GM19099 (cell line): ENCODE data around the gene MAN1A1.

Experiments used
- POLR2A ChIP-seq: IDR thresholded peaks from 3 replicates; pipeline ENCODE4 v1.6.1; 2011; ENCODE audit warnings: low read depth; ENCODE audit not compliant: insufficient read length; ENCODE audit errors: extremely low read depth

Gene MAN1A1

DNA sequence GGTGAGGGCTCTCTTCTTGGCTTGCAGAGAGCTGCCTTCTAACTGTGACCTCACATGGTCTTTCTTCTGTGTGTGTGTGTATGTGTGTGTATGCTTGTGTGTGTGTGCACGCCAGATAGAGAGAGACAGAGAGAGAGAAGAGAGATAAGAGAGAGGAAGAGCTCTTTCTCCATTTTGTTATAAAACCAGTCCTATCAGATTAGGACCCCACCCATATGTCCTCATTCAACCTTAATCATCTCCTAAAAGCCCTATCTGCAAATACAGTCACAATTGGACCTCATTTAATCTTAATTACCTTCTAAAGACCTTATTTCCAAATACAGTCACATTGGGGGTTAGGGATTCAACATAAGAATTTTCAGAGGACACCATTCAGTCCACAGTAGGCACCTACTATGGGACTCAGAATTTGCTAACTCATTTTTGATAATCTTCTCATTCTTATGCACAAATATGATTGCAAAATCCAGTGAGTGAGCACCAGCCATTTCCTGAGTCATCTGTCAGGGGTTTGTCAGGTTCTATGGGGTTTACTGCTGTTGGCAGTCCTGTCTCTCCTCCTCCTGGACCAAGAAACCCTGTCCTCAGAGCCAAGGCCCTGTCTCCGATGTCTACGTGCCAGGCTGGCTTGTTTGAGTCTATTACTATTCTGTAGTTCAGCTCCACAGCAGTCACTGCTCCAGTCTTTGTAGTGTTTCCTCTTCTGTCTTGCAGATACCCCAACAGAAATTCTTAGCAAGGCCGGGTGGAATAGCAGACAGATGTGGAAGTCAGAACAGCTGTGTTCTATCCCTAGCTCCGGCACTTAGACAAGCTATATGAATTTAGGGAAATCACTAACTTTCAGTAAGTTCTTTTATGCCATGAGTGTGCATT, 212.1 kb downstream of the MAN1A1 start:
- no peak for TF ChIP-seq POLR2A

- no peak for TF ChIP-seq POLR2A
These were observed 214.8 kb downstream of the MAN1A1 start for GRCh38 chr6:119134752-119135151.

DNA sequence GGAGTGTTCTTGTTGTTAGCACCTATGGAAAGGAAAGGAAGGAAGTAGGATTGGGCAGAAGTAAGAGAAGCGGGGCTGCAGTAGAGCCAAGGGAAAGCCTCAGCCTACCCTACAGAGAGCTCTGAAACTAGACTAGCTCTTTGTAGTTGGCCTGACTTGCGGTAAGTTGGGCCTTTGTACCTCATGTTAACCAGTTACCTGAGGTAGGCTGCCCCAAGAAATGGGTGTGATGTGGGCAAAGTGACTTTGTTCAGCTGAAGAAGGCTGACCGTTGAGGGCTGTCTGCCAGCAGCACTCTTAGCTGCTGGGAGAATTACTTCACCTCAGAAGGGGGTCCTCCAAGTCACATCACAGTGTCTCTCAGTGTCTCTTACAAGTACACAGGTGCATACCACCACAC, 216.2 kb downstream of the MAN1A1 start:
- TF ChIP-seq POLR2A = no peak

DNA sequence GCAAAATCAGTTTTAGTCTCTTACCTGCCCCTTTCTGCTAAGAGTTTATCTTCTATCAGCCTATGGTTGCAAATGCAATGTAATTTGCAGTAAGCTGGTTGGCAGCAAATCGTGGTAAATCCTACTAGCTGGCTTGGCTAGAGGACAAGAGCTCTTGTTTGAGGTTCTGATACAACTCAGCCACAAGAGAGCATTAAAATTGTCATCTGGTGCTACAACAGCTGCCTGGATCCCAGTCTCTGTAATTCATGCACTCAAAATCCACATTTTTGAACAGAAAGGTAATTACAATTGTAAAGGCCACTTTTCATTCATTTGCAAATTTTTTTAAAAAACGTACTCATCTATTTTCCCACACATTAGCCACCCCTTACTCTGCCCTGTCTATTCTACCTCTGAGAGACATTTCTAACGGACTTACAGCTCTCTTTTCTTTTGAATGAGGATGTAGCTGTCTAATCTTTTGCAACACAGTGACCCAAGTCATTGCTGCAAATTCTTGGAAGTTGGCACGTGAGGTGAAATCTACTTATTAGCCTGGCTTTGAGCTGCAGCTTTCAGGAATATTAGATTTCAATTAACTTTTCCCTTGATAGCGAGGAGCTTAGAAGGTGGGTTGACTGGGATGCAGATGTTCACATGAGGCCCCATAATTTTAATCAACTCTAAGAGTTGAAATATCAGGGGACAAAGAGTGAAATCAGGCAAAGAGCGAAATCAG, 217.1 kb downstream of the MAN1A1 start:
- no peak for TF ChIP-seq POLR2A

GRCh38 chr6:119129968-119130484, 219.5 kb downstream of the MAN1A1 start:
- no peak for TF ChIP-seq POLR2A

DNA sequence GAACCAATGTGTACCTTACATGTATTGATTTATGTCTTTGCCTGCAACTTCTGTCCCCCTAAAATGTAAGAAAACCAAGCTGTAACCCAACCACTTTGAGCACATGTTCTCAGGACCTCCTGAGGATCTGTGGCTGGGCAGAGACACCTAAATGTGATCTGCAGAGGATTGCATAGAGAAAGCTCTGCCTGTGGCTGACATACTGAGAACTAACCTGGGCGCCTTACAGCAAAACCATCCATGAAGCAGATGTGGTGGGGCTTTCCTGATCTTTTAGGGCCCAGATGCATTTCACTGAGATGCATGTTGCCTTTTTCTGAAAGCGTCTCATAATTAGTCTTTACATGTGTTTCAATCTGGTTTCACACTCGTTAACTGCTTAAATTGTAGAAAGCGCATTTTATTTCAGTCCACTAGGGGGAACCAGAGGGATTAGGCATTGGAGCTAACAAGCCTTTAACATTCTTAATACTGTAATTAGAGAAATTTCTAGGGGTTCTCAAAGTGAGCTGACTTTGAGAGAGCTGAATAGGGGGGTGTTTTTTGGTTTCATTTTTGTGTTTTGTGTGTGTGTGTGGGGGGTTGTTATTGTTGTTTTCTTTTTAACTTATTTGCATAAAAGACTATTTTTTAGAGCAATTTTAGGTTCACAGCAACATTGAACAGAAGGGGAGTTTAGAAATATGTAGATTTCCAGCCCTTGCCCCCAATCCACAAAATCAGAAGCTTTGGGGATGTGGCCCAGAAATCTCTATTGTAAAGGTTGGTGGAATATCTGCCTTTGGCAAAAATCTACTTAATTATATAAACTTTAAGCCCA, 220.2 kb downstream of the MAN1A1 start:
- TF ChIP-seq POLR2A = no peak

DNA sequence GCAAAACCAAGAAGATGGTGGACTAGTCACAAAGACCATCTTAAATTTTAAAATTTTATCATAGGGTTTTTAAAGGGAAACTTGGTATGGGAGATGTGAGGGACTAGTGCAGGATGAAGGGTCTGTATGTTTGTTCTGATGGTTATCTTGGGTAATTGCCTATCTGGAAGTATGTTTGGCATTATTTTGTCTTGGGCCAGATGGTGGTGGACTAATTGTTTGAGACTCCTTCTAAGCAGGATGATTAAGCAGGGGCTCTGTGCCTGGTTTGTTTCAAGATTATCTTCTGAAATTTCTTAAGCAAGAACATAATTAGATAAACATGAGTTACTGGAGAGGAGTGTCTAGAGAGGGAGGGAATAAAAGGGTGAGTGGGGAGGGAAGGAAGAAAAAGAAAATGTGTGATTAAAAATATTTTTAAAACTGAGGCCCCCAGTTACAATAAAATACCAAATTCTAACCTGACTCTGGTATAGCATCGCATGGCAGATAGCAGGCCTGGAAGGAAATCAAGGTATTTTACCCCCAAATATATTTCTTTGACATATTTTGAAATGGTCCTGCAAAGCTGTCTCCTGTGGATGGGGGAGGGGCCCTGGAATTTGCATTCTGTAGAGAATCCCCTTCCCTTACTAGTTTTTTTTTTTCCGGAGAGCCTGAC, 221.2 kb downstream of the MAN1A1 start:
- no peak for TF ChIP-seq POLR2A

GRCh38 chr6:119127627-119128026, 221.9 kb downstream of the MAN1A1 start:
- TF ChIP-seq POLR2A = no peak
